Stimulated activated CD8-positive, alpha-beta memory T cell treated with anti-CD3 and anti-CD28 coated beads, Interleukin-15, amount 100 ng/mL, for 48 hours (primary cell): Measurements from ENCODE around the gene CHID1.

ENCODE experiments used
- DNase-seq, 2 donors: peaks; one replicate each; pipeline ENCODE4 v3.0.0-alpha.2; 2020; ENCODE audit warnings: low read depth in 2 of 2

Gene CHID1

GRCh38 chr11:888310-889212 lies 22.0 kb downstream of the CHID1 start:
- DNase-seq: no peak

DNA sequence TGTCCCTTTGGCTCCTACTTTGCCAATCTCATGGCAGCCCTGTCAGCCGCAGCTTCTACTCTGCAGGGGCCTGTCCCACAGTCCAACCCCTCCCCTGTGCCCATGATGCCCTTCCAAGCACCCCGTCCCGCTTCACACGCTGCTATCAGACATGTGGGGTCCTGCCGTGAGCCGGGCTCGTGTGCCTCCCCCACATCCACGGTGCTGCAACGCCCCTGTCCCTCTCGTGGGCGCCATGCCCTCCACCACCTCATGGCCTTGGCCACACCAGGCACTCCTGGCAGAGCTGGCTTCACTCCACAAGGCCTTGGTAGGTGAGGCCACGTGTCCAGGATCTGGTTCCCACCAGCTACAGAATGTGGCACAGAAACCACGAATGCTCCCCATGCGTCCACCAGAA lies 23.0 kb downstream of the CHID1 start:
- no peak for DNase-seq

GRCh38 chr11:886568-886967 lies 24.0 kb downstream of the CHID1 start:
- no peak for DNase-seq

DNA sequence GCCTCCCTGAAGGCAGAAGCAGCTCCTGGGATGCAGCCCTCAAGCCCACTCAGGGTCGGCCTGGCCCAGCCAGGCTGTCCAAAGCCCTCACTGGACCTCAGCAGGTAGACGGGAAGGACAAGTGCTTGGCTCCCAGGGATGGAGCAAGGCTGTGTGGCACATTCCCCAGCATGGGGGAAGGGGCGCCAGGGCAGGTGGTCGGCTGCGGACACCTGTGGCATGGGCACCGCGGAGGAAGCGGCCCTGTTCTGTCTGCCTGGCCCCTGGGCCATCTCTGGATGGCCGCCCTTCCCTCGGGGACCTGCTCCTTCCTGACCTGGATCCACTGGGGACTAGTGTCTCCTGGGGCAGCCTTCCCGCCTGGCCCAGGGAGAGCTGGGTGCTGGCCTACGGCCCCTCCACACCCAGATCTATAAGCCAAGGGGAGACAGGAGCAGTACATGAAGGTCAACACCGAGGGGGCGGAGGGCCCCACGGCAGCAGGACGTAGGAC lies 26.0 kb downstream of the CHID1 start:
- no peak for DNase-seq

- no peak for DNase-seq
Observed at GRCh38 chr11:883527-883926, 27.1 kb downstream of the CHID1 start.

GRCh38 chr11:882596-882995 lies 28.0 kb downstream of the CHID1 start:
- no peak for DNase-seq

DNA sequence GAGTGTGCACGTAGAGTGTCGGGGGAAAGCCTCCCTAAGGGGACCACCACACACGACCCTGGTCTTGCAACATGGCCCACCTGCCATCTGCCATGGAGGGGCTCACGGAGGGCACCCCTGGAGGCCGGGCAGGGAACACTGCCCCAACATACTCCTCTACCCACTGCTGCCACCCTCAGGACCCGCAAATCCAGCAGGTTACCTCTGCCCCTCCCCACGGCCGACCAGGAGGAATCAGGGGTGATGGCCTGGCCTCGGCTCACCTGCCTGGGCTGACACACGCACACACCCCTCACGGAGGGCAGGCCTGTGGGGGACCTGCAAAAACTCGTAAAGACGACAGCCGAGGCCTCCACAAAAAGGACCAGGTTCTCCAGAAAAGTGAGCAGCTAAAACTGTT lies 30.2 kb downstream of the CHID1 start:
- no peak for DNase-seq

GRCh38 chr11:877565-877964 lies 33.0 kb downstream of the CHID1 start:
- DNase-seq: peak; percentile 9 to 15

GRCh38 chr11:876545-876944 lies 34.1 kb downstream of the CHID1 start:
- DNase-seq: no peak

GRCh38 chr11:875769-876301 lies 34.8 kb downstream of the CHID1 start:
- DNase-seq: no peak

DNA sequence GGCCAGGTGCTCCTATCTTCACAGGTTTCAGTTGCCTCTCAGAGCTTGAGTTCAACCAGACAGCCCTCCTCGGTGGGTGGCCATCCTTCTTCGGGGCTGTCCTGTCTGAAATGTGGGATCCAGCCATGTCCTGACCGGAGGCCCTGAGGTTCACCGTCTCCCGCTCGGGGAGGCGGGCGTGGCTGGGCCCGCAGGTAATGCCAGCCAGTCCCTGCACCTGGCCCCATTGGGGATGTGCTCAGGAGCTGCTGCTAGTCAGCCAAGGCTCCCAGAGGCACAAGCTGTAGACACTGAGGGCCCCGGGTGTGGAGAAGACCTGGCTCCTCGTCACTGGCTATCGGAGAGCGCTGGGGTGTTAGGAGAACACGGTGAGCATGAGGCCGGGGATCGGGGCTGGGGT lies 35.4 kb downstream of the CHID1 start:
- DNase-seq: no peak

GRCh38 chr11:873706-874105 lies 36.9 kb downstream of the CHID1 start:
- no peak for DNase-seq

DNA sequence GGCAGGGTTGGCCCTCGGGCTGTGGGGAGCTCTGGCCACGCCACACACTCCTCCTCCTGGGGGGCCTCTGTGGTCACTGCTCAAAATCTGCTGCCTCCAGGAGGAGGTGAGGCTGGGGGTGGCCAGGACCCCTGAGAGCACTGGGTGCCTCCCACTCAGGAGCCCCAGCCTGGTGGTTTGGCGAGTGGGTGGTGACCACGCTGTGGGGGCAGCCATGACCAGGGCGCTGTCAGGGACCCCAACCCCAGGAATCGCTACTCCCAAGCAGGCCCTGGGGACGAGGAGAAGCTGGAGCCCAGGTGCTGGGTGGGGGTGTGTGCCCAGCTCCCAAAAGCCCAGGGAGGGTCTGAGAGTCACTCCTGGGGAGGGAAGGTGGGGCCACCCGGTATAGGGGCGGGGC lies 37.8 kb downstream of the CHID1 start:
- no peak for DNase-seq

DNA sequence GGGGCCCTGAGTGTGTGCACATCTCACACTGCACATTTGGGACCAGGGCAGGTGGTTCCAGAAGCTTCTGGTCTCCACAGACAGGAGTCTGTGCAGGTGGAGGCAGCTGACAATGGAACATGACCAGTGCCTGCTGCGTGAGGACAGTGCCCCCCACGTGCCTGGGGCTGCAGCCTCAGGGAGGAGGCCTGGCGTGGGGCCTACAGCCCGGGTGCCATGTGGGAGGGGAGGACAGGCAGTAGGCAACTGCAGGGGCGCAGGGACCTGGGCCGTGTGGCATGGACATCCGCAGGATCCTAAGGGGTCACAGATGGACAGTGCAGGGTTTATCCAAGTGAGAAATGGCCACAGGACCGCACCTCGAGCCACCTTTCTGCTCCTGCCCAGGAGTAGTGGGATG lies 39.1 kb downstream of the CHID1 start:
- no peak for DNase-seq

DNA sequence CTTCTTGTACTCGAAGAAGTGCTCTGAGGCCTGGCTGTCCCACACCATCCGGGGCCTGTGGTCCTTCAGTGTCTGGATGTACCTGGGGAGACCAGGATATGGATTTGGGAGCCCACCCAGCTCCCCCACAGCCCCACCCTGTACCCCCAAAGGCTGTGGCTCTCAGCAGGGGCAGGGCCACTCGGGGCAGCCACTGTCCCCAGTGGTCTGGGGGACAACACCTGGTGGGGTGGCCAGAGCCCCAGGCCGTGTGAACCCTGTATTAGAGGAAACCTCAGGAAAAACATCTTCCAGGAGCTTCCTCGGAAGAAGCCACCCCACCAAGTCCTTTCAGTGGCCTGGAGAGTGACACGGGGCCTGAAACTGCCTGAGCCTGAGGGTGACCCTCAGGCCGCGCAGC lies 40.2 kb downstream of the CHID1 start:
- DNase-seq: no peak

- DNase-seq: no peak
Observed at GRCh38 chr11:870127-870413, 40.5 kb downstream of the CHID1 start.

- DNase-seq: no peak
Observed at GRCh38 chr11:869399-870126, 41.0 kb downstream of the CHID1 start.

DNA sequence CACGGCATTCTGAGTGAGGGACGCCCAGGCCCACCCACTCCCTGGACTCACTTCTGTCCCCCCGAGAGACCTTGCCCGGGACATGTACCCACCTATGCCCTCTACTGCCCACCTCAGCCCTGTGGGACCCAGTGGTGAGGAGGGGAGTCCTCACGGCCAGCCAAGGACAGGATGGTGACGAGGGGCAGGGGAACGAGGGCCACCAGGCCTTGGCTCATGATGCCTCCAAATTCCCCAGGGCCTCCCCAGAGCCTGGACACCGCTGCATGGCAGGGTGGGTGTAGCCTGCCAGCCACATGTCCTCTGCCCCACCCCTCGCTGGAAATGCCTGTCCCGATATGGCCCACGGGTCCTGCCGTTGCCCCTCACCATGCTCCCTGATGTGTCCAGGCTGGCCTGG lies 41.8 kb downstream of the CHID1 start:
- DNase-seq: no peak

GRCh38 chr11:868394-868793 lies 42.2 kb downstream of the CHID1 start:
- DNase-seq: no peak

DNA sequence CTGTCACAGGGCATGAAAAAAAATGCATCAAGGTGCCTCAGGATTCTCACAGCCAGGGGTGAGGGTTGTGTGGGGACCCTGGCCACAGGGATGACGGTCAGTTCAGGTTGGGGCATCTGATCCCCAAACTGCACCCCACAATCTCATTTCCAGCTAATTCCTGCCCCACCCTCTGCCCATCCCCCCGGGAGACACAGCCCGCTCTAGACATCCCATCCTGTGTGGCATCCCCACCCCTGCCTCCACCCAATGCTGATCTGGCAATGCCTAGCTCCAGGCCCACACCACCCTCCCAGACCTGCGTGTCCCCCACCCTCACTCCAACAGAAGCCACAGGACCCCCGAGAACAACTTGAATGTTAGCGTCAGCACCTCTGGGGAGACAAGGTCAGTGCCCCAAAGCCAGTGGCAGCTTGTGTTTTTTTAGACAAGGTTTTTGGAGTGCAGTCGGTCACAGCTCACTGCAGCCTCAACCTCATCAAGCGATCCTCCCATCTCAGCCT lies 42.7 kb downstream of the CHID1 start:
- DNase-seq: no peak

DNA sequence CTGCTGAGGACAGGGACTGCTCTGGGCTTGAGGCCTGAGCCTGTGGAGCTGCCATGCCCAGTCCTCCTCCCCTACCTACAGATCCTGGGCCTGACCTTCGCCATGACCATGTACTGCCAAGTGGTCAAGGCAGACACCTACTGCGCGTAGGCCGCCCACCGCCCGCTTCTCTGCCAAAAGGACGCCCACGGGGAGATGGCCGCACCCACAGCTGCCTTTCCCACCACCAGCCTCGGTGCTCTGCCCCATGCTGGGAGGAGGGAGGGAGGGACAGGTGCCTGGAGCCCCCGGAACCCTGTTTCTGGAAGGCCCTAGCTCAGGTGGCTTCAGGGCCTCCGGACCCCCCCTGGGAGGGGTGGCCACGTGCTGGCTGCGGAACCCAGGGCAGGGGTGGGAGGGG lies 44.1 kb downstream of the CHID1 start:
- no peak for DNase-seq

DNA sequence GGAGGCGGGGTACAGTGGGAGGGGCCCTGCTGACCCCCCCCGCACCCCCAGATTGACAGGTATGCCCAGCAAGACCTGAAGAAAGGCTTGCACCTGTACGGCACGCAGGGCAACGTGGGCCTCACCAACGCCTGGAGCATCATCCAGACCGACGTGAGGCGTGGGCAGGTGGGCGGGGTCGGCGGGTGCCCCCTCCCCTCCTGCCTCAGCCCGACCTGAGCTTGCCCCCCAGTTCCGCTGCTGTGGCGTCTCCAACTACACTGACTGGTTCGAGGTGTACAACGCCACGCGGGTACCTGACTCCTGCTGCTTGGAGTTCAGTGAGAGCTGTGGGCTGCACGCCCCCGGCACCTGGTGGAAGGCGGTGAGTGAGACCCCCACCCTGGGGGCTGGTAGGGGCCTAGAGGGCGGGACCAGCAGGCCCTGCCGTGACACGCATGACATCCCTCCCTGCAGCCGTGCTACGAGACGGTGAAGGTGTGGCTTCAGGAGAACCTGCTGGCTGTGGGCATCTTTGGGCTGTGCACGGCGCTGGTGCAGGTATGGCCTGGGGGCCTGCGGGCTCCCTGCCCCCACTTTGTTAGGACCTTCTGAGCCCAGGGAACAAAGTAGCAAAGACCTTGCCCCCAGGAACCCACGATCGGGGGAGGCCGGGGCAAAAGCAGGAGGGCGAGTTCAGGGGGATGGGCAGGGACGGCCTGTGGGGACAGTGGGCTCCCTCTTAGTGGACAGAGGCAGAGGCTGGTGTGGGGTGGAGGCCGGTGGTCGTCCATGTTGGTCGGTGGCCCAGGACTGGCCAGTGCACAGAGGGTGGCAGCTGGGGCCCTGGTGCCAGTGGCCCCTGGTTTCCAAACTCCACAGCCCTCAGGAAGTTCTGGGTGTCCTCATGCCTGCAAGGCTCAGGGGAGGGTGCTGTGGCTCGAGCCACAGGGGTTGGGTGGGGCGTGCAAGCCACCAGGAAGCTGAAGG lies 44.9 kb downstream of the CHID1 start:
- DNase-seq: no peak
